Glutamatergic neuron (in vitro differentiated cells): Measurements from ENCODE around the gene SIMC1. TPM values are rescaled to one million over a fixed set of nuclear protein-coding genes. Genes with fewer than 3 reads are reported as not detected.
"Not testable (repeated sequence)": the region's sequence is repeated elsewhere in the genome, so short reads cannot be mapped to it uniquely, and the experiment has no call there.

Experiments
- DNase-seq: peaks from one replicate; pipeline ENCODE4 v3.0.0; 2022
- H3K27ac Mint-ChIP-seq: one replicate; pipeline ENCODE4 v1.8.0; 2020; ENCODE audit warnings: mild to moderate bottlenecking, mixed read lengths, inconsistent platforms; ENCODE audit not compliant: unreplicated experiment
- H3K27me3 Mint-ChIP-seq: one replicate; pipeline ENCODE4 v1.8.0; 2020; ENCODE audit warnings: mild to moderate bottlenecking, moderate library complexity, mixed read lengths, inconsistent platforms; ENCODE audit not compliant: unreplicated experiment
- H3K36me3 Mint-ChIP-seq: one replicate; pipeline ENCODE4 v1.8.0; 2020; ENCODE audit warnings: mild to moderate bottlenecking, mixed read lengths, inconsistent platforms; ENCODE audit not compliant: unreplicated experiment
- H3K4me1 Mint-ChIP-seq: one replicate; pipeline ENCODE4 v1.8.0; 2020; ENCODE audit warnings: mild to moderate bottlenecking, low read depth, mixed read lengths, inconsistent platforms; ENCODE audit not compliant: unreplicated experiment
- H3K4me3 Mint-ChIP-seq: one replicate; pipeline ENCODE4 v1.8.0; 2020; ENCODE audit warnings: mild to moderate bottlenecking, mixed read lengths, inconsistent platforms; ENCODE audit not compliant: unreplicated experiment
- H3K9me3 Mint-ChIP-seq: one replicate; pipeline ENCODE4 v1.8.0; 2020; ENCODE audit warnings: mild to moderate bottlenecking, moderate library complexity, mixed read lengths, inconsistent platforms; ENCODE audit not compliant: unreplicated experiment
- CTCF ChIP-seq: fragments of 200-600 bp; sonication (generic); IDR thresholded peaks from one replicate; pipeline ENCODE4 v1.5.0; 2021; ENCODE audit not compliant: partially characterized antibody, unreplicated experiment
- long read RNA-seq: library from polyadenylated mRNA; unstranded; transcript quantifications from one replicate; pipeline ENCODE4 v2.0.0, GENCODE V29; 2020; ENCODE audit not compliant: unreplicated experiment
- total RNA-seq: library from RNA; stranded (reverse); fragmentation: NEBNext Ultra II Directional; extraction: Animal tissue kit (Norgen Biotek cat#: 25700); gene quantifications from one replicate; pipeline ENCODE4 v1.2.1, GENCODE V29; 2021; ENCODE audit not compliant: unreplicated experiment

Gene SIMC1
- total RNA-seq, result 35.2 TPM
- long read RNA-seq, partial matches to known transcripts, result 1 of 6 reads
- long read RNA-seq, other reads (novel, unspliced or antisense), result 3 of 6 reads

GRCh38 chr5:176237971-176238644 lies at the start of gene SIMC1:
Gene SIMC1, plus strand, starts transcription at chr5:176238424. Its CDS starts 85 bp downstream, at chr5:176238509.
- H3K27me3 Mint-ChIP-seq, H3K27ac Mint-ChIP-seq, H3K4me1 Mint-ChIP-seq, H3K9me3 Mint-ChIP-seq, H3K36me3 Mint-ChIP-seq: not testable (repeated sequence)
- peak; percentile 74 for DNase-seq
- H3K4me3 Mint-ChIP-seq, result peak within 1 kb of the TSS; percentile 65

- no peak for DNase-seq
- peaks cover 6% of the 10 kb centered on the region for H3K27me3 Mint-ChIP-seq
- no peaks in the 10 kb centered on the region for H3K36me3 Mint-ChIP-seq
- H3K4me1 Mint-ChIP-seq, result peaks cover 2% of the 10 kb centered on the region
- H3K9me3 Mint-ChIP-seq, result peaks cover 1% of the 10 kb centered on the region
- no peak overlapping the region for H3K4me3 Mint-ChIP-seq
- H3K27ac Mint-ChIP-seq, result no peak overlapping the region
- TF ChIP-seq CTCF, result no peak
Measured at GRCh38 chr5:176188506-176189193, 49.6 kb upstream of the SIMC1 start.

GRCh38 chr5:176189857-176190256 lies 48.4 kb upstream of the SIMC1 start:
- Mint-ChIP-seq H3K27ac (no peak overlapping the region), H3K9me3 (peaks cover 3% of the 10 kb centered on the region), H3K36me3 (no peaks in the 10 kb centered on the region), H3K4me3 (no peak overlapping the region), H3K4me1 (peaks cover 2% of the 10 kb centered on the region), H3K27me3 (peaks cover 6% of the 10 kb centered on the region)
- no peak for DNase-seq
- TF ChIP-seq CTCF, result no peak

GRCh38 chr5:176190886-176191755 lies 47.1 kb upstream of the SIMC1 start:
- DNase-seq, result no peak
- no peak overlapping the region for H3K27ac Mint-ChIP-seq

More at GRCh38 chr5:176190886-176191755, 47.1 kb upstream of the SIMC1 start:
- no peak for TF ChIP-seq CTCF
- H3K9me3 Mint-ChIP-seq, result peaks cover 3% of the 10 kb centered on the region
- peaks cover 6% of the 10 kb centered on the region for H3K4me1 Mint-ChIP-seq
- no peak overlapping the region for H3K4me3 Mint-ChIP-seq
- no peaks in the 10 kb centered on the region for H3K36me3 Mint-ChIP-seq
- H3K27me3 Mint-ChIP-seq, result peaks cover 6% of the 10 kb centered on the region
